HEK293 (cell line): ENCODE data around the gene UST.

Source experiments
- ATF2 ChIP-seq: fragments of 450-650 bp; formaldehyde crosslinking; IDR thresholded peaks from 2 replicates; pipeline ENCODE4 v1.5.1; 2016; ENCODE audit warnings: missing biosample characterization, missing genetic modification characterization, low read depth
- CTCF ChIP-seq: fragments of 450-650 bp; formaldehyde crosslinking; IDR thresholded peaks from 2 replicates; pipeline ENCODE4 v1.5.1; 2016; ENCODE audit warnings: missing biosample characterization, missing genetic modification characterization
- KLF9 ChIP-seq: fragments of 450-650 bp; formaldehyde crosslinking; IDR thresholded peaks from 2 replicates; pipeline ENCODE4 v1.5.1; 2016; ENCODE audit warnings: missing biosample characterization, missing genetic modification characterization, low read depth
- REST ChIP-seq: fragments of 450-650 bp; formaldehyde crosslinking; IDR thresholded peaks from 2 replicates; pipeline ENCODE4 v1.5.1; 2016; ENCODE audit warnings: missing biosample characterization, missing genetic modification characterization
- YY1 ChIP-seq: fragments of 450-650 bp; formaldehyde crosslinking; IDR thresholded peaks from 2 replicates; pipeline ENCODE4 v1.5.1; 2018; ENCODE audit warnings: missing biosample characterization, missing genetic modification characterization
- ZNF274 ChIP-seq, 2 experiments: fragments of 200-500 bp in 1 of 2; fragments of 450-650 bp in 1 of 2; sonication (Bioruptor generic) in 1 of 2; formaldehyde crosslinking in 1 of 2; IDR thresholded peaks; 2 replicates each; pipeline versions ENCODE4 v1.5.1 to v1.6.1; 2014 to 2016; ENCODE audit warnings: borderline replicate concordance in 1 of 2, inconsistent platforms in 1 of 2, low read length in 1 of 2, missing biosample characterization in 1 of 2, missing genetic modification characterization in 1 of 2
- ZNF292 ChIP-seq: fragments of 450-650 bp; formaldehyde crosslinking; IDR thresholded peaks from 2 replicates; pipeline ENCODE4 v1.5.1; 2016; ENCODE audit warnings: low read depth, missing biosample characterization, missing genetic modification characterization, borderline replicate concordance
- ZNF341 ChIP-seq: fragments of 450-650 bp; formaldehyde crosslinking; IDR thresholded peaks from 2 replicates; pipeline ENCODE4; 2016; ENCODE audit warnings: low read depth, missing biosample characterization, missing genetic modification characterization
- ZNF580 ChIP-seq: fragments of 450-650 bp; formaldehyde crosslinking; IDR thresholded peaks from 2 replicates; pipeline ENCODE4 v1.5.1; 2016; ENCODE audit warnings: missing biosample characterization, missing genetic modification characterization
- ZNF658 ChIP-seq: fragments of 450-650 bp; formaldehyde crosslinking; IDR thresholded peaks from 2 replicates; pipeline ENCODE4; 2016; ENCODE audit warnings: missing biosample characterization, missing genetic modification characterization
- ZNF677 ChIP-seq: fragments of 450-650 bp; IDR thresholded peaks from 2 replicates; pipeline ENCODE4 v1.5.0; 2018; ENCODE audit warnings: missing biosample characterization, mild to moderate bottlenecking, missing genetic modification characterization, moderate library complexity

GRCh38 chr6:149043476-149044130 lies 296.8 kb downstream of the UST start:
- TF ChIP-seq REST (tag by site-specific recombination) (no peak), ZNF292 (no peak), YY1 (tag by site-specific recombination) (no peak), ZNF658 (tag by site-specific recombination) (no peak), CTCF (tag by site-specific recombination) (peak; percentile 21; the same call in 1 of the 2 replicates), ZNF580 (tag by site-specific recombination) (no peak), ZNF274 (IDR thresholded peaks at IDR 0.05; ENCODE audit: low read length) (no peak), ZNF274 (tag by site-specific recombination; IDR thresholded peaks at IDR 0.05; ENCODE audit: borderline replicate concordance) (no peak), KLF9 (tag by site-specific recombination) (no peak), ZNF677 (tag by site-specific recombination) (no peak), ZNF341 (tag by site-specific recombination) (no peak), ATF2 (tag by site-specific recombination) (no peak)
